ENCODE measurements around the gene CSMD2.

Gene CSMD2

DNA sequence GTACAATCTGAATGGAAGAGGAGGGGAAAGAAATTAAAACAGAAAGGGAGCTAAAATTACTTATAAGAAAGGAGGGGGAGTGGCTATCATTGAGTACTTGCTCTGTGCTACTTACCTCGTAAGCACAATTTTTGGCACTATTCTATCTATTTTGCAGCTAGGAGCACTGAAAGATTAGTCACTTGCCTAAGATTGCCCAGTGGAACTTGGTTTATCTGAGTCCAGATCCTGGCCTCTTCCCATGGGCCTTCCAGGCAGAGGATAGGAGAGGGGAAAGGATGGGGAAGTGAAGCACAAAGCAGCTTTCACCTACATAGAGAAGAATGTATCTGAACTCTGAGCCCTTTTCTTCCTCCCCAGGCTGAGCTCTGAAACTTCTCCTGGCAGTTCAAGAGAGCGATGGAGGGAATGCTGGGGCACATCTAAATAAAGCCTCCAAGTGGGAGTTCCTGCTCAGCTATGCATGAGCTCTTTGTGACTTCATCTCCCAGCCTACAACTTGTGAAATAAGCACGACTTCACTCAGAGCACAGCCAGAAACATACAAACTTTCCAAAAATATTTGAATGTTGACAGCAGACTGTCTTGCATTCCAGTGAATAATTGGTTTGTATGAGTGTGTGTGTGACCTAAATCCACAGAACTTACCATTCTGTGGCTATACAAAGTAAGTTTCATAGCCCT, 271.7 kb downstream of the CSMD2 start:
- no peak for DNase-seq

DNA sequence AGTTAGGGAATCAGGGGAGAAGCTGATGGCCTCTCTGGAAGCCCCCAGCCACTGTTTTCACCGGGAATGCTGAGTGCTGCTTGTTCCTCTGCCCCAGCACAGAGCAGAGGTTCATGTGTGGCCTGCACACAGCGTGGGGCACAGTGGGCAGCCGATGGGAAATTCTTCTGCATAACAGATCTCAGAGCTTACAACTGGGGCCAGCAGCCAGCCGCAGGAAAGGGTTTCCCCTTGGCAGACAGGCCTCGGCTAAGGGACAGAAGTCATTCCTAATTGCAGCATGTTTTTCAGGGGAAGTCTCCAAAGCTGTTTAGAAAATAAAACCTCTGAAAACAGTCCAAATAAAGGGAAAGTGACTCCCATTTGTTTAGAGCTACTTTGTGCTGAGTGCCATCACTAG, 278.5 kb downstream of the CSMD2 start:
- DNase-seq, result no peak

DNA sequence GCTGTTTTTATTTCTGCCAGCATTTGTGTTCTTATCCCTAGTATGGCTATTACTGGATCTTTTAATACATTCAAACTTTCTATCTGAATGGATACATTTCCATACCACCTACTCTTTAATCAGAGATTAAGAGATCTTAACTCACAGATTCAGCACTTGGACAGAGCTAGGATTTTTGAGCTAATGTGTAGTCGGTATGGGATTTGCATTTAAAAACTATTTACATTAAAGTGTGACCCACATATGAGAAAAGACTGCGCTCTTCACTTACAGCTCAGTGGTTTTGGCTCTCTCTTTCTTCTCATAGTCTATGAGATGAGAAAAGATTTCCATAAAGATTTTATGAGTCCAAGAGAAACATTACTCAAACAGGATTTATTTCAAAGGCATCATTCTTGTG, 284.7 kb downstream of the CSMD2 start:
- DNase-seq, result no peak

DNA sequence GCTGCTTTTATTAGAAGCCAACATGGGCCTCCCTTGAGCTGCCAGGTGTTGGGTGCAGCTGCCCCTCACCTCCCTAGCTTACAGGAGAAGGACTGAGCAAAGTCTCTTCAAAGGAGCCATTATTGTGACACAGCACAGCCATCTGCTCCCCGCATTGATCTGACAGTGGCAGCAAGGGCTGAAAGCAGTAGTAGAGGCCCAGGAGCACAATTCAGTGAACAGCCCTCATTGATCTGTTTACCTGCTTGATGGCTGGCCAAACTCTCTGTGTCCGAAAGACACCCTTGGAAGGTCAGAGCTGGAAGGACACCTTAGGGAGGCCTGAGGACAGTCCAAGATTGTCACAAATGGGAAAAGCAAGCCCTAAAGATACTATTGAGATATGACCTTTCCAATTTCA, 286.6 kb downstream of the CSMD2 start:
- DNase-seq, result no peak

DNA sequence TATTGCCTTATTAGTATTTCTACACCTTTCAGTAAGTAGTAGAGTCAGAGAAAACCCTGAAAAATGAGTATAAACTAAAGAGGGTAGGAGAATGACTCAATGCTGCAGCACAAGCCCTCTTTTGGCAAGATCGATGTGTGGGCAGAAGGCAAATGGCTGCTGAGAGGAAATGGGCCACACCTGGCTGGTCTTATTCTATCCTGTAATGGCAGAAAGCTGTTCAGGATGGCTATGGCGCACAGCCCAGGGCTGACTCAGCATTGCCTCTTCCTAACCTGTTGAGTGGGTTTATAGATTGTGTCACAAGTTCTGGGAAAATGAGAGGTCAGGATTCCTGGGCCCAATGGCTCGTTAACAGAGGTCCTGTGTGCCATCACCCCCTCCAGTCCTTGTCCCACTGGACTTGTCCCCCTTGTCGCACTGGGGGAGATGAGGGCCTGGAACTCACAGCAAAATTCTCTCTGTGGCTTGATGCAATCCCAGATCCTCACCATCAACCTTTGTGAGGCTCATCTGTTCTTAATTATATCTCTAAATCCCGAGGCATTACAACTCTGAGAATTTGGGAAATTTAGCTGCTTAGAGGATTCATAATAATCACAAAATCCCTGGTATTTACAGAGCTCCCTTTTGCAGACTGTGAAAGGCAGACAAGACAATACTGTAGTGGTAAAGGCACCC, 287.9 kb downstream of the CSMD2 start:
- no peak for DNase-seq

DNA sequence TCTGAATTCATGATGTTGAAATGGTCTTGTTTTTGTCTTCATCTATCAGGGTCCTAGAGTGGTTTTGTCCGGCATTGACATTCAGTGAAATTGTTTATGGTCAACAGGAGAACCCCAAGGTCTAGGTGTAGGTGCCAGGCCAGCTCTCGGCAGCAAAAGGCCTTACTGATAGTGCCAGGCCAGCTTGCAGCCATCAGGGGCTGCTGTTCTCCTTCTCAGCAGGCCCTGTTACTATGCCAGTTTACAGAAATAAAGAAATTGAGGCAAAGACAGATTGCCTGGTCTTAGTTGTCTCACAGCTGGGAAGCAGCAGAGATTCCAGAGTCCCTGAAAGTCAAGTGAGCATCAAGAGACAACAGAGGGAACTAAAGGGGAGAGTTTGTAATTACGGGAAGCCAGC, 289.2 kb downstream of the CSMD2 start:
- no peak for DNase-seq

DNA sequence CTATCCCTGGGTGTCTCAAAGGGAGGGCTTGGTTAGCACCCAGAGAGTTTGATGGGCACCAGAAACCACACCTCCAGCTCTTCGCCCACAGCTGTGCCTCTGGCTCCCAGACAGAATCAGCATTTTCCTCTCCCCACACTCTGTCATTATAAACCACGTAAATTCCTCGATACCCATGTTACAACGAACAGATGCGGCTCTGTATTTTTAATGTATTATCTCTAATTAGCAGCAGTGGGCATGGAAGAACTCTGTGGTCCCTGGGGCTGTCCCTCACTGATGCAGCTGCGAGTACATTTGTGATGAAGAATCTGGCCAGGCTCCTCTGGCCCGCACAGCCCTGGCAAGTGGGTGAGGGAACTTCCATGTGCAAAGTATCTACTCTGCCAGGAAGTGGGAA, 290.4 kb downstream of the CSMD2 start:
- no peak for DNase-seq

DNA sequence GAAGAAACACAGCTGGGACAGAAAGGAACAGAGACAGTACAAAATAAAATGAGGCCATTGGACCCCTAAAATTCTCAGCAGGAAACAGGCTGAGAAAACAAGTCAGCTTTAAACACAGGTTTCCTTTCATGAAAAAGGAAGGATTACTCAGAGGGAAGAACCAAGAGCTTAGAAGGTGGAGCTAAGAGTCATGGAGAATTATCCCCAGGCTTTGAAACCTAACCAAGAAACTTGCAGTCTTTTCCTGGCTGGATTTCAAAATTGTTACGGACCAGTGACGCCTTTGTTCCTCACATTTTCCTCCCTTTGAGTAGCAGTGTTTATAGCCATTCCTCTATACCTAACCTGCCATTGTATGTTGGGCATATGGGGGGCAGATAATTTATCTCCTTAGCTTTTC, 292.3 kb downstream of the CSMD2 start:
- DNase-seq, result no peak

DNA sequence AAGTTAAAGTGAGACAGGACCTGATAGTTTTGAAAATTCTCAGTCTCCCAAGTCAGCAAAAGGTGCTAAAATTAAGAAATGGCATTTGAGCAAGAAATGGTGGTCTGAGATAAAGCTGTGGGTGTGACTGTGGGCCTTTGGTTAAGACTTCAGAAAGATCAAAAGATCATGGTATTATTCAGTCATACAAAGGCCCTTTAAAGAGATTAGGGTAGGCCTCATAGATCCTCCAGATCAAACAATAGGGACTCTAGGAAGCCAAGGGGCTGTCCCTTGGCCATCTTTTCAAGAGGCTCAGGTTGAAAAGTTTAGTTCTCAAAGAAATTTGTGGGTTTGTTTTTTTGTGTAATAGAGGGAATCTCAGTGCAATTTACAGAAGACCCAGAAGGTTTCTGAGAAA, 292.8 kb downstream of the CSMD2 start:
- no peak for DNase-seq

DNA sequence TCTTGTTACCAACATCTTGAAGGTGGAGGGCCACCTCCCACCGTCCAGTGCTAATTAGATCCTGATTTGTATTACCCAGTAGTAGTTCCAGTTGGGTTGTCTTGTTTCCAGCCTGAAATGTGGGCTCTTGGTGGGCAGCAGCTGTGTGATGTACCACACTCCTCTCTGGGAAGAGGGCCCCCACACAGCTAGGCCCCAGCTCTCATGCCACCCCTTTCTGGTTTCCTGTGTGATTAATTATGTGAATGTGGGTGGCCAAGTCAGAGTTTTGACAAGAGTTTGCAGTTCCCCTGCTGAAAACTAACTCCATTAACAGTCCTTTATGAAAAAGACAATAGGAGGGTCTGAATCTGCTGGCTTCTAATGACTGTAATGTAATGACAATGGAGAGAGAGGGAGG, 297.3 kb downstream of the CSMD2 start:
- DNase-seq, result no peak

DNA sequence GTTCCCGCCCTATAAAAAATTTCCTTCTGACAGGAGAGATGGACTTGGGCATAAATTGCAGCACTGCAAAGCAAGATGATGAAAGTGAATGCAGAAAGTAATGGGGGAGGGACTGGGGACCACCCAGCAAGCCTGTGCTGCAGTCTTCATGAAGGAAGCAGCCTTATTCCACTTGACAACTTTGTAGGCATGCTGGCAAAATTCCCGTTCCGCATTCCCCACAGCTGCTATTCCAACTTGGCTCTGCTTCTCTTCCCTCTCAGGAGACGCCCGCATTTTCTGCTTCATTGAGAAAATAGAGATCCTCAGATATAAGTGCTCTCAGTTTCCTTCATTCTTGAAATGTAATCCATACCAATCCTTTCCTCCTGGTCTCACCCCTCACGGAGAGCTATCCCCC, 298.7 kb downstream of the CSMD2 start:
- no peak for DNase-seq

DNA sequence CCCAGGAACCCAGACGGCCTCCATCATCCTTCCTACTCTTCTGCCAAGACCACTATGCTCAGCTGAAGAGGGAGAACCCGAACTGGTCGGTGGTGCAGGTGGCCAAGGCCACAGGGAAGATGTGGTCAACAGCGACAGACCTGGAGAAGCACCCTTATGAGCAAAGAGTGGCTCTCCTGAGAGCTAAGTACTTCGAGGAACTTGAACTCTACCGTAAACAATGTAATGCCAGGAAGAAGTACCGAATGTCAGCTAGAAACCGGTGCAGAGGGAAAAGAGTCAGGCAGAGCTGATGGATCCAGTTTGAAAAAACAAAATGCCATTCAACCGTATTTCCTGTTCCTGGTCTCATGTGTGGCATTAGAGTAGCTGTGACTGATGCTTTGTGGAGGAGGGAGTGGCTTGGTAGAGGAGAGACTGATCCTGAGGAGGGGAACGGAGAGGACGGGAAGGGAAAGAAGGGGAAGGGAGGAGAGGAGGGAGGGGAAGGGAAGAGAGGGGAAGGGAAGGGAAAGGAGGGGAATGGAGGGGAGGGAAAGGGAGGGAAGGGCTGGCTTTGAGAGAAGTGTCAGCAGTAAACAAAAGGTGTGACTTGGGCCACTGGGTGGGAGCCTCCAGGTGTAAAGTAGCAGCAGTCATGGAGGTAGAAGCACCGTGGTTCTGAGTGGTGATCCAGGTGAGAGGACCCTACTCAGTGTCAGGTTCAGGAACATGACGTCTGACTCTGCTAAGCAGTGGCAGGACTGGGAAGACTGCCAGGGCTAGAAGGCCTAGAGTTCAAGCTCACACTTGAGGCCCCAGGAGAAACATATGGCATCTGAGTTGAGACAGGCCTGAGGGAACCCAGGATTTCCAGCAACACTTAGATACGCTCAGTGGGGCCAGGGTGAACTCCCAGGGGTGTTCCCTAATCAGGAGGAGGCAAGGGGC, 300.3 kb downstream of the CSMD2 start:
- DNase-seq, result no peak

DNA sequence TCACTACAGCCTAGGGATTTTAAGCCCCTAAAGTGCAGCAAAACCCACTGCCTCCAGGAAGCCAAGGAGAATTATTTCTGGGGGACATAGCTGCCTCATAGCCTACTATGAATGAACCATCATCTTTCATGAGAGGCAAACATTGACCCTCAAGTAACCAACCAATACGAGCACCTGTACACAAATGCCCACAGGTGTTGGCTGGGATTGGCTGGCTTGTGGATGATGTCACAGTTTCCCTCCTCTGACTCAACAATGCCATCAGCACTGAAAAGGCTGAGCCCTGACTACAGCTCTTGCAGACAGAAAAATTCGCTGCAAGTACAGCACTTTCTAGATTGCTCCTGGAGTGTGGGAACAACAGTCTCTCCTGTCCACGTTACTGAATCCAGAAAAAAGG, 301.3 kb downstream of the CSMD2 start, which contains the start of gene HMGB4:
Gene HMGB4 (plus strand): TSS at position 301 of the 400 bp plus-strand sequence. CDS start 113 bp downstream, outside the sequence.
- DNase-seq, result no peak

DNA sequence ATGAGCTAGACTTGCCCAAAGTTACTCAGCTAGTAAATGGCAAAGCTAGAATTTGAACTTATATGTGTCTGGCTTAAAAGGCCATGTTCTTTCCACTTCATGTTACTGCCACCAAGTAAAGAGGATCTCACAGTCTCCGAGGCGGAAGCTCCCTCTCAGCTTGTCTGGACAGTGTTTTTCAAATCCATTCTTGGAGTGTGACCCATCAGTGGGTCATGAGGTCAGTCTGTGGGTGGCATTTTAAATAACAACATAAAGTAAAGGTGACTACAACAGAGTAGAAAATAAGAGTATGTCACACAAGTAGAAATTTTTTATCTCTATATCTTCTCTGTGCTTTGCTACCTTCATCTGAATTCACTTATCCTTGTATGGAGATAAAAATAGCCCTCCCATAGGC, 304.4 kb downstream of the CSMD2 start:
- no peak for DNase-seq

DNA sequence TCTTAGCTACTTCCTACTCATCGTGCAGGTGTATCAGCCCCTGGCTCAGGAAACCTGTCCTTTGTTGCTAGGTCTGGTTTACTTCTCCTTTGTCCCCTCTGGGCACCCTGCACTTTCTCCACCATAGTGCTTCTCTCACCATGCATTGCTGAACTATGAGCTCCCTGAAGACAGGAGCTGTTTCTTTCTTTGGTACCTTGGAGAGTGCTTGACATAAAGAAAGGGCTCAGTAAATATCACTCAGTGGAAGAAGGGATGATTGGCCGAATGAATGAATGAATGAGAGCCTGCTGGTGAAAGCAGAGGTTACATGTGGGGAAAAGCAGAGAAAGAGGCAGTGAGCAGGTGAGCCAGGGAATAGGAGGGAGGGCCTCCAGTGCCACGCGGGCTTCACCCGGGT, 310.9 kb downstream of the CSMD2 start:
- DNase-seq, result no peak

DNA sequence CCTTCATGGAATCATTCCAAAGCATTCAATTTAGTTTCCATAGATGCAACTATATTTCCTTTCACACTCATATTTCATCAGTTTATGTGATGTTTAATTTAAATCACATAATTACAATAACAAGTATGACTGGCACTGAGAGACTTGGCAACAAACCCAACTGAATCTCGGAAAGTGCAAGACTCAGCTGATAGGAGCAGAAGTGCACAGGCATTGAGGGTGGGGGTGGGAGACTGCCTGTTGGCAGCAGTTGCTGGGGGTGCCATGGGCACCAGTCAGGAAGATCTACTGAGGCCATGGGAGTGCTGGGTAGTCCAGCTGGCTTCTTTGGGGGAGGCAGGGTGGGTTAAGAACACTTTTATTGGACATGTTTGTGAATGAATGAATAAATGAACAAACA, 311.6 kb downstream of the CSMD2 start:
- DNase-seq, result no peak

DNA sequence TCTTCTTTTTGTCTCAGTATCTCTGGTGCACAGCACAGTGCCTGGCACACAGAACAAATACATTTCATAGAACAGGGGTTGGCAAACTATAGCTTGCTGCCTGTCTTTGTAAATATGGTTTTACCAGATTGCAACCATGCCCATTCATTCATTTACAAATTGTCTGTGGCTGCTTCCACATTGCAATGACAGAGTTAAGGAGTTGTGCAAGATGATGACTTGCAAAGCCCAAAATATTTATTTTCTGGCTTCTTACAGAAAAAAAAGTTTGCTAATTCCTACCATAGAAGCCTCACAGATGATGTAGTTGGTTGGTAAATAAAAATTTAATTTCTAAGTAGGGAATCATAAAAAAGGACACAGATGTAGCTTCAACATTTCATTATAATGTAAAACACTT, 312.3 kb downstream of the CSMD2 start:
- DNase-seq, result no peak

DNA sequence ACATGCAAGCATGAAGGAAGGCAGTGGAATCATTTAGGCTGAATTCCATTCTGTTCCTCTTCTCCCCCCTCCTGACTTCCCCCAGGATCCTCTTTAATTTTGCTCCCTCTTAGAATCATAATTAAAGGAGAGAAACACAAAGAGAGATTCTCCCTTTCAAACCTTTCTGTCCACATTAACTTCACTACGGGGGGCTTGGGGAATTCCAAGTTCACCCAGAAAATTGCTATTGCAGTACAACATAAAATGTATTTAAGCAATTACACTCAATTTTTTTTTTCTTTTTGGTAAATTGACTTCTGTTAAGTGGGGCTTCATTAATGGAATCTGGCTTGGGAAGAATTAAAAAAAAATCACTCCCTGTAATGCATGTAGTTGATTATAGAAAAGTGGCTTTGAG, 314.5 kb downstream of the CSMD2 start:
- DNase-seq, result no peak

DNA sequence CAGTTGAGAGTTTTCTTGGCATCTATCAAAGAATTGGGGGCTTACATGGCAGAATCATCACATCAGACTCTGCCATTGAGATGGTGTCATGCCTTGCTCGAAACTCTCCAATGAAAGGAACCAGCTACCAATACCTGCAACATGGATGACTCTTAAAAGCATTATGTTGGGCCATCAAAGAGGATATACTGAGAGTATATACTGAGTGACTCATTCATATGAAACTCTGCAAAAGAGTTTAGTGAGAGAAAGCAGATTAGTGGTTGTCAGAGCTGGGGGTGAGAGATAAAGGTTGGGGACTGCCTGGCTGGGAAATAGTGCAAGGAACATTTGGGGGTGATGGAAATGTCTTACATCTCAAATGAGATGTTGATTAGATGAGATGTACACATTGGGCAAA, 315.8 kb downstream of the CSMD2 start:
- DNase-seq, result no peak

DNA sequence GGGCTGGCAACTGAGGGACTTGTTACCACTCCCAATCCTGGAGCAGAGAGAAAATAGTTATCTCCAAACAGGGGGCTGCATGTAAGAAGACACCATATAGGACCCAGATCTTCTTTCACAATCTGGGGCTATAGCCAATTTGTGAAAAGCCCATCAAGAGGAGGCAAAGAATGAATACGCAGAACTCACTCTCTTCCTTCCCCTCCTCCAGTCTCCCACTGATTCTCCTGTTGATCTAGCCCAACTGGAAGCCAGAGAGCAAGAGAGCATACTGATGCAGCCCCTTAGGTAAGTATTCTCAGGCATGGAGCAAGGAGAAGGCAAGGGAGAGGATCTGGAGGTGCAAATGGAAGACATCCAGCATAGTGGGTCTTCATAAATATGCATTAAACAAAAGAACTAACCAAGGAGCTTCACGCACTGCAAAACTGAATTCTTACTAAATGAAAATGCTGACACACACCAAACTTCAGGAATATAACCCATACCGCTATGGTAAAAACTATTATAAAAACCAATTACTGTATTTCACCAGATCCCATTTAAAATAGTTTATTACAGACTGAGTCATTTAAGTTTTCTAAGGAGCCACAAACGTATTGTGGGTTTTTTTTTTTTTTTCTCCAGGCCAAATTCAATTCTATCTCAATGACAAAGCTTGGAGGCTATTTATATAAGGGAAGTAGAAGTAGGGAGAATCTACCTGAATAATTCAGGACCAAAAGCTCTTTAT, 316.7 kb downstream of the CSMD2 start:
- DNase-seq, result no peak

DNA sequence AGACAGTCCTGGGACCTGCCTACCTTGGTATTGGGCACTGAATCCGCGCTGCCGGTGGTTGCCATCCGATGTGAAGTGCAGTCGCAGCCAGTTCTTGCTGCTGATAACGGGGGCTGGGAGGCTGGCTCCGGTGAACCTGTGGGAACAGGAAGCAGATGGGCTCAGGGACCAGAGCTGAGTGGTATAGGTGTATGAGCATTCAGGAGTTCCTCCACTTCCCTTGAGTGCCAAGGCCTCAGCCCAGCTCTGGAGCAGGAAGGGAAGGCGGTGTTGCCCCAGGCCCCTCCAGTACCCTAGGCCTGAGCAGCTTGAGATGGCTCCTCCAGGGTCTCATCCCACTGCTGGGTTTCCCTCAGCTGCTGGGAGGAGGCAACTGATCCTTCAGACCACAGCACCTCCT, 318.2 kb downstream of the CSMD2 start:
- DNase-seq, result no peak

DNA sequence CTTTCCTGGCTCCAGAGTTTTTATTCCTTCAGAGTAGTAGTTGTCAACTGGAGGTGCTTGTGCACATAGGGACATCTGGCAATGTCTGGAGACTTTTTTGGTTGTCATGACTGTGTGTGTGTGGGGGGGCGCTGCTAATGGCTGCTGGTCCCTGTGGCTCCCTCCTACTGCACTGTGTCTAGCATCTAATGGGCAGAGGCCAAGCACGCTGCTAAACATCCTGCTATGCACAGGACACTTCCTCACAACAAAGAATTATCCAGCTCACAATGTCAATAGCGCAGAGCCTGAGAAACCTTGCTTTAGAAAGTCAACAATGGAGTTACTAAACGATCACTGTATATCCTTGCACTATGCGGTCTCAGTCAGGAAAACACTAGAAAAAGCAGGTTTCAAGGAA, 320.9 kb downstream of the CSMD2 start:
- DNase-seq, result no peak

DNA sequence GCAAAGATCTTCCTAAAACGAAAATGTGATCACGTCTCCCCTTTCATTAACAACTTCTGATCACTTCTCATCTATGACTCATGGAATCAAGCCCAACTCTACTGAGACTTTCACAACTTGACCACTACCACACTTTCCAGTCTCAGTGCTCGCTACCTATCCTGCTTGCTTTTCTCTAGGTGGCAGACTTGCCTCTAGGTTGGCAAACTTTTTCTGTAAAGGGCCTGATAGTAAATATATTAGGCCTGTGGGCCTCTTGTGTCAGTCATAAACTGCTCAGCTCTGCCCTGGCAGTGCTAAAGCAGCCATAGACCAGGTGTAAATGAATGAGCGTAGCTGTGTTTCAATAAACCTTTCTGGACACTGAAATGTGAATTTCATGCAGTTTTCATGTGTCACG, 322.7 kb downstream of the CSMD2 start:
- DNase-seq, result no peak
